OCI-LY7 (cell line): ENCODE data around the gene HDGFL3. TPM values are rescaled to one million over a fixed set of nuclear protein-coding genes. Genes with fewer than 3 reads are reported as not detected.

ENCODE experiments used
- BruUV-seq: library from RNA; stranded (reverse); fragments of 400-500 nt; replicated peaks from 2 replicates; lab custom pipeline; 2021; lab: Mats Ljungman, UMichigan
- CTCF ChIA-PET: fragments of 300-600 bp; sonication (Branson Sonifier 250); formaldehyde crosslinking; loops from one replicate; lab custom pipeline; 2022; ENCODE audit warnings: antibody characterized with exemption; ENCODE audit not compliant: unreplicated experiment; lab: Charles Lee
- POLR2A ChIA-PET: fragments of 300-600 bp; sonication (Branson Sonifier 250); formaldehyde crosslinking; loops from one replicate; lab custom pipeline; 2022; ENCODE audit warnings: antibody characterized with exemption; lab: Charles Lee
- DNase-seq: peaks from one replicate; pipeline ENCODE4 v3.0.0-alpha.2; 2015; ENCODE audit warnings: low spot score
- H2AFZ ChIP-seq: fragments of 200-600 bp; sonication (generic), shearing (Covaris generic); 2 replicates; pipeline ENCODE4 v1.6.1; 2014; ENCODE audit warnings: mild to moderate bottlenecking, antibody characterized with exemption, low read length, moderate library complexity
- H3K27ac ChIP-seq: fragments of 200-600 bp; sonication (generic); 2 replicates; pipeline ENCODE4 v1.5.1; 2014; ENCODE audit warnings: mixed run types, low read depth, mild to moderate bottlenecking, moderate library complexity, low read length, inconsistent platforms; ENCODE audit not compliant: poor library complexity, severe bottlenecking
- H3K36me3 ChIP-seq: fragments of 200-600 bp; sonication (generic); 2 replicates; pipeline ENCODE4 v1.6.1; 2014; ENCODE audit warnings: mild to moderate bottlenecking, antibody characterized with exemption, low read length, moderate library complexity, mixed read lengths; ENCODE audit not compliant: insufficient read depth
- H3K4me1 ChIP-seq: fragments of 200-600 bp; sonication (generic); 2 replicates; pipeline ENCODE4 v1.5.1; 2014; ENCODE audit warnings: mild to moderate bottlenecking, low read length; ENCODE audit not compliant: insufficient read depth, poor library complexity, severe bottlenecking
- H3K4me2 ChIP-seq: fragments of 200-600 bp; sonication (generic); 2 replicates; pipeline ENCODE4 v1.6.1; 2014; ENCODE audit warnings: mild to moderate bottlenecking, low read length
- H3K4me3 ChIP-seq: fragments of 200-600 bp; sonication (generic); 2 replicates; pipeline ENCODE4 v1.5.1; 2014; ENCODE audit warnings: mild to moderate bottlenecking, low read depth, low read length; ENCODE audit not compliant: poor library complexity, severe bottlenecking
- H3K79me2 ChIP-seq: fragments of 200-600 bp; sonication (generic); 2 replicates; pipeline ENCODE4 v1.6.1; 2016; ENCODE audit warnings: low read depth, mild to moderate bottlenecking, low read length, moderate library complexity, mixed read lengths; ENCODE audit not compliant: insufficient read depth
- H3K9me2 ChIP-seq: fragments of 200-600 bp; sonication (generic); 2 replicates; pipeline ENCODE4 v1.6.1; 2016; ENCODE audit warnings: mild to moderate bottlenecking, low read length, mixed read lengths; ENCODE audit not compliant: insufficient read depth
- H3K9me3 ChIP-seq: fragments of 200-600 bp; sonication (generic); 2 replicates; pipeline ENCODE4 v1.6.1; 2014; ENCODE audit warnings: mild to moderate bottlenecking, mixed run types, low read length, mixed read lengths
- H4K20me1 ChIP-seq: fragments of 200-600 bp; sonication (generic); 2 replicates; pipeline ENCODE4 v1.6.1; 2014; ENCODE audit warnings: mild to moderate bottlenecking, antibody characterized with exemption, low read length, moderate library complexity, mixed read lengths; ENCODE audit not compliant: insufficient read depth
- EZH2phosphoT487 ChIP-seq: fragments of 200-600 bp; sonication (generic); IDR thresholded peaks from 2 replicates; pipeline ENCODE4 v1.6.1; 2018; ENCODE audit warnings: low read depth, borderline replicate concordance, mild to moderate bottlenecking, mixed run types, antibody characterized with exemption, low read length, moderate library complexity, mixed read lengths
- intact Hi-C: fragments of 100-400 bp; cut with micrococcal nuclease; formaldehyde crosslinking; loops from one replicate; pipeline ENCODE4 v1.10.0; 2022; ENCODE audit not compliant: unreplicated experiment
- total RNA-seq, 2 experiments: library from RNA; depleted of rRNA in 1 of 2; stranded (reverse); fragments of >200 nt in 1 of 2; shearing (Covaris generic) in 1 of 2; gene quantifications; 2 replicates each; pipeline ENCODE4 v1.2.3, GENCODE V29; 2014 to 2022
- TF ChIP-seq, protein P1 (sequence below): fragments of 200-600 bp; sonication (generic); conservative IDR thresholded peaks from 2 replicates; pipeline ENCODE4 v1.5.1; 2014; ENCODE audit warnings: mild to moderate bottlenecking, antibody characterized with exemption, low read length, moderate library complexity, mixed read lengths

Gene HDGFL3
- total RNA-seq, 2 experiments from 2014 or later: 29.3 to 74.4 TPM

DNA sequence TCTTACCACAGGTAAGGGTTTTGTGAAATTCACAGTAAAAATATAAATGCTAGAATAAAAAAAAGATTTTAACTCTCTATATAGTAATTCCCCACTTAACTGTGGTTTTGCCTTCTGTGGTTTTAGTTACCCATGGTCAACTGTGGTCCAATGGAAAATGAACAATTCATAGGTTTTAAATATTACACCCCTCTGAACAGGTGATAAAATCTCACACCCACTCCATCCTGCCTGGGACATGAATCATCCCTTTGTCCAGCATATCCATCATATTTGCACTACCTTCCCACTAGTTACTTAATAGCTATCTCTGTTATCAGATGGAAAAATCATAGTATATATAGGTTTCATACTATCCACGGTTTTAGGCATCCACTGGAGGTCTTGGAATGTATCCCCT is 49.2 kb downstream of the HDGFL3 start:
- Histone ChIP-seq H3K4me2 (no peak overlapping the region), H3K27ac (no peak overlapping the region), H3K9me2 (no peaks in the 10 kb centered on the region), H4K20me1 (no peaks in the 10 kb centered on the region), H3K4me1 (no peaks in the 10 kb centered on the region), H3K79me2 (no peaks in the 10 kb centered on the region), H3K9me3 (no peaks in the 10 kb centered on the region), H3K36me3 (peaks cover 44% of the 10 kb centered on the region), H3K4me3 (no peak overlapping the region), H2AFZ (no peak overlapping the region)
- TF ChIP-seq, protein P1, sequence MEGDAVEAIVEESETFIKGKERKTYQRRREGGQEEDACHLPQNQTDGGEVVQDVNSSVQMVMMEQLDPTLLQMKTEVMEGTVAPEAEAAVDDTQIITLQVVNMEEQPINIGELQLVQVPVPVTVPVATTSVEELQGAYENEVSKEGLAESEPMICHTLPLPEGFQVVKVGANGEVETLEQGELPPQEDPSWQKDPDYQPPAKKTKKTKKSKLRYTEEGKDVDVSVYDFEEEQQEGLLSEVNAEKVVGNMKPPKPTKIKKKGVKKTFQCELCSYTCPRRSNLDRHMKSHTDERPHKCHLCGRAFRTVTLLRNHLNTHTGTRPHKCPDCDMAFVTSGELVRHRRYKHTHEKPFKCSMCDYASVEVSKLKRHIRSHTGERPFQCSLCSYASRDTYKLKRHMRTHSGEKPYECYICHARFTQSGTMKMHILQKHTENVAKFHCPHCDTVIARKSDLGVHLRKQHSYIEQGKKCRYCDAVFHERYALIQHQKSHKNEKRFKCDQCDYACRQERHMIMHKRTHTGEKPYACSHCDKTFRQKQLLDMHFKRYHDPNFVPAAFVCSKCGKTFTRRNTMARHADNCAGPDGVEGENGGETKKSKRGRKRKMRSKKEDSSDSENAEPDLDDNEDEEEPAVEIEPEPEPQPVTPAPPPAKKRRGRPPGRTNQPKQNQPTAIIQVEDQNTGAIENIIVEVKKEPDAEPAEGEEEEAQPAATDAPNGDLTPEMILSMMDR: no peak
- TF ChIP-seq EZH2phosphoT487: no peak
- no TSS peak for BruUV-seq
- intact Hi-C loops: no loop called here
- POLR2A ChIA-PET: no interaction called here
- CTCF ChIA-PET: no interaction called here
- no peak for DNase-seq

DNA sequence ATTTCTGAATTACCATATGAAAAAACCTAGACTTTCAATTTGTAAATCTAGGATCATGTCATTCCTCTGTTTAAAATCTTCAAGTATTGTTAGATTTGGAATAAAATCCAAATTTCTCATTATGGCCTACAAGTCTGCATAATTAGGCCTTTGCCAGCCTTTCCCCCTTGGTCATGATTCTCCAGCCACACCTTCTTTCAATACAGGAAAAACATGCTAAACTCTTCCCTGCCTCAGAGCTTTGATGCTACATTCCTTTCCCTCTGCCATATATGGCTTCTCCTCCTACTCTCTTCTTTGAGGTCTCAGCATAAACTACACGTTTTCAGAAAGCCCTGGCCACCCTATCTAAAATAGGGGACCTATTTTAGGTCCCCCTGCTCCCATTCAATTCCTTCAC is 51.7 kb downstream of the HDGFL3 start:
- H3K9me3 ChIP-seq: no peaks in the 10 kb centered on the region
- no TSS peak for BruUV-seq
- no peak for DNase-seq
- H3K27ac ChIP-seq: no peak overlapping the region
- no peaks in the 10 kb centered on the region for H4K20me1 ChIP-seq
- H3K4me1 ChIP-seq: no peaks in the 10 kb centered on the region
- ChIA-PET CTCF (no interaction called here), POLR2A (interaction anchor here (0.6 kb wide), 1 partner anchor 51 kb away, joined by 3 read pairs; no protein-coding TSS in a partner anchor)
- no peak overlapping the region for H3K4me3 ChIP-seq
- no peaks in the 10 kb centered on the region for H3K79me2 ChIP-seq
- no peak overlapping the region for H2AFZ ChIP-seq
- no peak for TF ChIP-seq EZH2phosphoT487
- TF ChIP-seq, protein P1: no peak
- peaks cover 39% of the 10 kb centered on the region for H3K36me3 ChIP-seq
- intact Hi-C loops: no loop called here
- H3K4me2 ChIP-seq: no peak overlapping the region
- H3K9me2 ChIP-seq: no peaks in the 10 kb centered on the region

DNA sequence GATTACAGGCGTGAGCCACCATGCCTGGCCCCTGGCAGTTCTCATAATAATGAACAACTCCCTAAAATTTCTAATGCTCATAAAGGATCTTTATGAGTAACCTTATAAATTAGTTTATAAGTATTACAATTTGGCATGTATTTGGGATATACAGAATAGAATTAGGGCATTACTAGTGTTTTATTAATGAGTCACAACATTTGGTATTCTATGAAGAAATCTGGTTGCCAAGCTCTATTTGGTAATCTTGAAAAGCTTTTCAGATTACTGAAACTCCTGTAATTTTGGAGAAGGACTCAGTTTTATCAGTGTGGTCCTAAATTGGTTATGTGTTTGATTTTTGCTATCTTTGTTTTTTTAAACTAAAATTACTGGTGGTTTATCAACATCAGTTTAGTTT is 54.3 kb downstream of the HDGFL3 start:
- ChIA-PET CTCF (no interaction called here), POLR2A (interaction anchor here (0.7 kb wide), 1 partner anchor 55 kb away, joined by 3 read pairs; no protein-coding TSS in a partner anchor)
- H3K27ac ChIP-seq: no peak overlapping the region
- peaks cover 59% of the 10 kb centered on the region for H3K36me3 ChIP-seq
- no peak for DNase-seq
- H3K79me2 ChIP-seq: no peaks in the 10 kb centered on the region
- H3K4me3 ChIP-seq: no peak overlapping the region
- intact Hi-C loops: no loop called here
- H3K4me1 ChIP-seq: no peaks in the 10 kb centered on the region
- H3K9me3 ChIP-seq: no peaks in the 10 kb centered on the region
- no TSS peak for BruUV-seq
- H3K9me2 ChIP-seq: no peaks in the 10 kb centered on the region
- TF ChIP-seq, protein P1: no peak
- no peak for TF ChIP-seq EZH2phosphoT487
- no peak overlapping the region for H3K4me2 ChIP-seq
- no peak overlapping the region for H2AFZ ChIP-seq
- no peaks in the 10 kb centered on the region for H4K20me1 ChIP-seq
